ENCODE data around the gene TEX11. TPM values are rescaled to one million over a fixed set of nuclear protein-coding genes. Genes with fewer than 3 reads are reported as not detected.
"Not testable (repeated sequence)": the region's sequence is repeated elsewhere in the genome, so short reads cannot be mapped to it uniquely, and the experiment has no call there.

The TEX11 gene
- total RNA-seq, 2 donors from 2014 or later, result not detected

- intact Hi-C loops (cut with DNase I), result no loop called here
- no peak for DNase-seq (ENCODE audit: low spot score)
These were observed 134.3 kb downstream of the TEX11 start for GRCh38 chrX:70774223-70774622.

DNA sequence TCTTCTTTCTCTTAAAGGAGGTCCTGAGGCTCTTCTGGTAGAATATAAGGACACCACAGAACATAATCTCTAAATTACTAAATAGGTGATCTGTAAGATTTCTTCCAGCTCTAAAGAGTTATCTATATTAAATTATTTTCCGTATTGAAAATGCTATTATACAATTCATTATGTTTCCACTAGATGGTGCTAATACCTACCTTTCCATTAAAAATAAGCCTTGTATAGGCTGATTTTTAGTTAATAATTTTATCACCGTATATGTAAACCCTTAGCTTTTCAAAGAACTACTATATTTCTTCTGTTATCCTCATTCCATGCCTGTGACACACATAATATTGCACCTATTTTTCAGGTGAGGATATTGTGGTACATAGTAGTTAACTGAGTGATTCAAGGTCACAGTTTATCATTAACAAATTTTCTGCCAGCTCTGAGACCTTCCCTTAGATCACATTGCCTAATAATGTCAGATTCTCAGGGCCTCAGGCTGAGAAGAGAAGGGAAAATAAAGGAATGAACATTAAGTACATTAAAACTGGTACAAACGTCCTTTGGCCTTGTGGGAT lies 138.8 kb downstream of the TEX11 start:
- no peak for DNase-seq (ENCODE audit: low spot score)
- intact Hi-C loops (cut with DNase I), result no loop called here

- intact Hi-C loops (cut with DNase I), result no loop called here
- DNase-seq (ENCODE audit: low spot score), result no peak
These were observed 146.2 kb downstream of the TEX11 start for GRCh38 chrX:70762285-70762684.

- intact Hi-C loops (cut with DNase I), result no loop called here
- no peak for DNase-seq (ENCODE audit: low spot score)
These were observed 152.7 kb downstream of the TEX11 start for GRCh38 chrX:70755850-70756249.

- intact Hi-C loops (cut with DNase I), result no loop called here
- DNase-seq (ENCODE audit: low spot score), result no peak
These were observed 154.2 kb downstream of the TEX11 start for GRCh38 chrX:70754169-70754848.

DNA sequence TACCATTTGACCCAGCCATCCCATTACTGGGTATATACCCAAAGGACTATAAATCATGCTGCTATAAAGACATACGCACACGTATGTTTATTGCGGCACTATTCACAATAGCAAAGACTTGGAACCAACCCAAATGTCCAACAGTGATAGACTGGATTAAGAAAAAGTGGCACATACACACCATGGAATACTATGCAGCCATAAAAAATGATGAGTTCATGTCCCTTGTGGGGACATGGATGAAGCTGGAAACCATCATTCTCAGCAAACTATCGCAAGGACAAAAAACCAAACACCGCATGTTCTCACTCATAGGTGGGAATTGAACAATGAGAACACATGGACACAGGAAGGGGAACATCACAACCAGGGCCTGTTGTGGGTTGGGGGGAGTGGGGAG lies 174.7 kb downstream of the TEX11 start:
- DNase-seq (ENCODE audit: low spot score); intact Hi-C loops (cut with DNase I): not testable (repeated sequence)

DNA sequence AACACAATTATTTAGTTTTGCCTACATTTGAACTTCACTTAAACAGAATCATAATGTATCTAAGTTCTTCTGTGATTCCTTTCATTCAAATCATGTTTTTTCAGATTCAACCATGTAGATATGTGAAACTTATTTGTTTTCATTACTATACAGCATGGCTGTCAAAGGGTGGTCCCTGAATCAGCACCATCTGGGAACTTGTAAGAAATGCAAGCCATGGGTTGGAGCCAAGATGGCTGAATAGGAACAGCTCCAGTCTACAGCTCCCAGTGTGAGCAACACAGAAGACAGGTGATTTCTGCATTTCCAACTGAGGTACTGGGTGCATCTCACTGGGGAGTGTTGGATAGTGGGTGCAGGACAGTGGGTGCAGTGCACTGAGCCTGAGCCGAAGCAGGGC lies 180.6 kb downstream of the TEX11 start:
- DNase-seq (ENCODE audit: low spot score); intact Hi-C loops (cut with DNase I): not testable (repeated sequence)

DNA sequence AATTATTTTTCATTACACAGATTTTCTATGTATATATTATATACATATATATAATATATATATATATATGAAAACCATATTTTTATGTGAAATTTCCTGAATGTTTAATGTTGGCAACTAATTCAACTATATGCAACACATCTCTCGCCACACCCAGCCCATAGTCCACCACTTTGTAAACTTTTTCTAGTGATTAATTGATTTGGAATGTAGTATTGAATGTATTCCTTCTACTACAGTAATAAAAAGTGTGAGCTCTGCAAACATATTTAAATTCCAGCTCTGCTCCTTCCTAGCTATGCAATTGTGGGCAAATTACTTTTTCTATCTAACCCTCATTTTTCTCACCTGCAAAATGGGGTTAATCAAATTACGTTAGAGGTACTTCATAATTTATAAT lies 187.8 kb downstream of the TEX11 start:
- DNase-seq (ENCODE audit: low spot score), result no peak

DNA sequence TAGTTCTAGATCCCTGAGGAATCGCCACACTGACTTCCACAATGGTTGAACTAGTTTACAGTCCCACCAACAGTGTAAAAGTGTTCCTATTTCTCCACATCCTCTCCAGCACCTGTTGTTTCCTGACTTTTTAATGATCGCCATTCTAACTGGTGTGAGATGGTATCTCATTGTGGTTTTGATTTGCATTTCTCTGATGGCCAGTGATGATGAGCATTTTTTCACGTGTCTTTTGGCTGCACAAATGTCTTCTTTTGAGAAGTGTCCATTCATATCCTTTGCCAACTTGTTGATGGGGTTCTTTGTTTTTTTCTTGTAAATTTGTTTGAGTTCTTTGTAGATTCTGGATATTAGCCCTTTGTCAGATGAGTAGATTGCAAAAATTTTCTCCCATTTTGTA lies 197.2 kb downstream of the TEX11 start:
- intact Hi-C loops (cut with DNase I); DNase-seq (ENCODE audit: low spot score): not testable (repeated sequence)

More for the DNA sequence above, 187.8 kb downstream of the TEX11 start:
- intact Hi-C loops (cut with DNase I), result no loop called here

GRCh38 chrX:70694339-70695122 lies 214.0 kb downstream of the TEX11 start:
- no peak for DNase-seq (ENCODE audit: low spot score)
- intact Hi-C loops (cut with DNase I), result no loop called here

GRCh38 chrX:70679455-70679854 lies 229.1 kb downstream of the TEX11 start:
- intact Hi-C loops (cut with DNase I); DNase-seq (ENCODE audit: low spot score): not testable (repeated sequence)

DNA sequence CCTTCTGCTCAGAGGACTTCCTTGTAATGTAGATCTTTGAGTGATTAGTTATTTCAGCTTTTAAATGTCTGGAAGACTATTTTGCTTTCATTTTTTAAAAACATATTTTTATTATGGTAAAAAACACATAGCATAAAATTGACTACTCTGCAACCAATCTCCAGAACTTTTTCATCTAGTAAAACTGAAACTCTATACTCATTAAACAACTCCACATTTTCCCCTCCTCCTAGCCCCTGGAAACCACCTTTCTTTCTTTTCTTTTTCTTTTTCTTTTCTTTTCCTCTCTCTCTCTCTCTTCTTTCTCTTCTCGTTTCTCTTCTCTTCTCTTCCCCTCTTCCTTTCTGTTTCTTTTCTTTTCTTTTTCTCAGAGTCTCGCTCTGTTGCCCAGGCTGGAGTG lies 233.2 kb downstream of the TEX11 start:
- DNase-seq (ENCODE audit: low spot score), result no peak
- intact Hi-C loops (cut with DNase I), result no loop called here

DNA sequence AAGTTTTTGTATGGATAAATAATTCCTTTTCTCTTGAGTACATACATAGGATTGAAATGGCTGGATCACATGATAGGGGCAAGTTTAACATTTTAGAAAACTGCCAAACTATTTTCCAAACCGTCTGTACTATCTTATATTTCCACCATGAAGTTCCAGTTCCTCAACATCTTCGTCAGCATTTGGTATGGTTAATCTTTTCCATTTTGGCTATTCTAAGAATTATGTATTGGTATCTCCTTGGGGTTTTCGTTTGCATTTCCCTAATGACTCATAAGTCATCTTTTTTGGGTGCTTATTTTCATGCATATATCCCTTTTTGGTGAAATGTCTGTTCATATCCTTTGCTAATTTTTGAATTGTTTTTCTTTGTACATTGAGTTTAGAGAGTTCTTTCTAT lies 236.2 kb downstream of the TEX11 start:
- no peak for DNase-seq (ENCODE audit: low spot score)
- intact Hi-C loops (cut with DNase I), result no loop called here

GRCh38 chrX:70669120-70669519 lies 239.4 kb downstream of the TEX11 start:
- DNase-seq (ENCODE audit: low spot score), result no peak
- intact Hi-C loops (cut with DNase I), result no loop called here

- no peak for DNase-seq (ENCODE audit: low spot score)
- intact Hi-C loops (cut with DNase I), result no loop called here
These were observed 243.8 kb downstream of the TEX11 start for GRCh38 chrX:70664726-70665125.

GRCh38 chrX:70661124-70661523 lies 247.4 kb downstream of the TEX11 start:
- DNase-seq (ENCODE audit: low spot score); intact Hi-C loops (cut with DNase I): not testable (repeated sequence)

- DNase-seq (ENCODE audit: low spot score); intact Hi-C loops (cut with DNase I): not testable (repeated sequence)
These were observed 251.0 kb downstream of the TEX11 start for GRCh38 chrX:70657546-70657945.

DNA sequence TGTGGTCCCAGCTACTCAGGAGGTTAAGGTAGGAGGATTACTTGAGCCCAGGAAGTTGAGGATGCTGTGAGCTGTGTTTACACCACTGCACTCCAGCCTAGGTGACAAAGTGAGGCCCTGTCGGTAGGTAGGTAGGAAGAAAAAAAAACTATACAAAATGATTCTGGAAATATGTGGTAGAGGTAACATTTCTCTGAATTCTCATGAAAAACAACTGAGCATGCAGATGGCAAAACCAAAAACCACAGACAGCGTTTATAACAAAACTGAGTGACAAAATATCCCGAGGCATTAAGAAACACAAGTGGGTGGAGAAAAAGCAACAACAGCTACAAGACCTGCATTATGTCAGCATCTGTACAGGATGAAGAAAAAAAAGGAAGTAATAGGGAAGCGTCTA lies 252.2 kb downstream of the TEX11 start:
- no peak for DNase-seq (ENCODE audit: low spot score)
- intact Hi-C loops (cut with DNase I), result no loop called here

- intact Hi-C loops (cut with DNase I); DNase-seq (ENCODE audit: low spot score): not testable (repeated sequence)
These were observed 260.6 kb downstream of the TEX11 start for GRCh38 chrX:70647910-70648309.

DNA sequence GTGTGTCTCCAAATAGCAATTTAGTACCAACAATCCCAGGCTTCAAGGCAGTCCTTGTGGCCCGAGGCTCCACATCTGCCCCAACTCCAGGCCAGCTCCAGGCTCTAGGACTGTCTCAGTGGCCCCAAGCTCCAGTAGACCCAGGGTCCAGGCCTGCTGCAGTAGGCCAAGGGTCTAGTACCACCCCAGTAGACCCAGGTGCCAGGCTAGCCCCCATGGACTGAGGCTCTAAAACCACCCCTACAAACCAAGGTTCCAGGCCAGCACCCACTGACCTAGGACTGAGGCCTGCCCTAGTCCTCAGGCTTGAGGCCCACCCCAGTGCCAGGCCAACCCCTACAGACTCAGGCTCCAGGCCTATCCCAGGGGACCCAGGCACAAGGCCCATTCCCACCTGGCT lies 272.3 kb downstream of the TEX11 start:
- intact Hi-C loops (cut with DNase I), result no loop called here
- no peak for DNase-seq (ENCODE audit: low spot score)

DNA sequence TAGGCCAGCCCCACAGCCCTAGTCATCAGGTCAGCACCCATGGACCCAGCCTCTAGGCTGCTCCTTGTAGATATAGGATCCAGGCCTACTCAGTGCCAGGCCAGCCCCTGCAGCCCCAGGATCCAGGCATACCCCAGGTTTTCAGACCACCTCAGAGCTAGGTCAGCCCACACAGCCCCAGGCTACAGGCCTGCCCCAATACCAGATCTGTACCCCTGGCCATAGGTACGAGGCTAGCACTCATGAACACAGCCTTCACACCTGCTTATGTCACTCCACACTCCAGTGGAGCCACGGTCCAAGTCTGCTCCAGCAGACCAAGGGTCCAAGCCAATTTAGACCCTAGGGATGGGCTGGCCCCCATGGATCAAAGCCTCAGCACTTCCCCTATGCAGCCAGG lies 272.8 kb downstream of the TEX11 start:
- DNase-seq (ENCODE audit: low spot score), result no peak
- intact Hi-C loops (cut with DNase I), result no loop called here
